HepG2 (cell line): ENCODE data around the gene POU3F1. TPM values are rescaled to one million over a fixed set of nuclear protein-coding genes. Genes with fewer than 3 reads are reported as not detected.

ENCODE experiments used
- ATAC-seq: fragments of 200-7000 bp; cut with Tn5 transposase; 3 replicates; pipeline ENCODE4 v1.9.1; 2020; ENCODE audit warnings: mild to moderate bottlenecking, moderate library complexity
- BruUV-seq: library from RNA; stranded (reverse); fragments of 400-500 nt; replicated peaks from 2 replicates; lab custom pipeline; 2021; lab: Mats Ljungman, UMichigan
- CTCF ChIA-PET: fragments of 300-600 bp; formaldehyde crosslinking; extraction: SDS; loops from one replicate; lab custom pipeline; 2021; ENCODE audit warnings: low total read pairs, inconsistent platforms, low intra/inter-chr PET ratio; lab: Yijun Ruan, JAX
- POLR2A ChIA-PET: fragments of 350-600 bp; sonication (Branson Sonifier 250); formaldehyde crosslinking; loops from one replicate; lab custom pipeline; 2020; ENCODE audit warnings: antibody characterized with exemption, inconsistent platforms; lab: Yijun Ruan, JAX
- DNase-seq: peaks from one replicate; pipeline ENCODE4 v3.0.0-alpha.2; 2015; ENCODE audit warnings: low spot score
- FAIRE-seq: peaks from 3 replicates; lab custom pipeline; 2011; peaks lifted over from hg19 to GRCh38; lab: Jason Lieb, UNC
- H2AFZ ChIP-seq: one replicate; pipeline ENCODE4 v1.6.1; 2011; ENCODE audit warnings: low read length, inconsistent platforms
- H3K27ac ChIP-seq: fragments of 300-600 bp; 3 replicates; pipeline ENCODE4 v1.8.0; 2011; ENCODE audit warnings: mixed run types, mild to moderate bottlenecking, mixed read lengths, low read length, inconsistent platforms; ENCODE audit not compliant: insufficient read depth; ENCODE audit errors: extremely low read length
- H3K27me3 ChIP-seq, 2 experiments: fragments of 200-600 bp in 1 of 2; 2 replicates in 1 of 2; 3 replicates in 1 of 2; pipeline versions ENCODE4 v1.6.0 to v1.8.0; 2011; ENCODE audit warnings: low read length in 2 of 2, mild to moderate bottlenecking in 2 of 2, moderate library complexity in 2 of 2, inconsistent platforms in 1 of 2; ENCODE audit not compliant: insufficient read depth in 2 of 2, control insufficient read depth in 1 of 2
- H3K36me3 ChIP-seq, 2 experiments: fragments of 200-600 bp in 1 of 2; replicated peaks in 1 of 2; 2 replicates in 1 of 2; 3 replicates in 1 of 2; pipeline versions ENCODE4 v1.5.1 to v1.8.0; 2011; ENCODE audit warnings: low read length in 2 of 2, inconsistent platforms in 1 of 2; ENCODE audit not compliant: insufficient read depth in 2 of 2, control insufficient read depth in 1 of 2
- H3K4me1 ChIP-seq: 2 replicates; pipeline ENCODE4 v1.5.1; 2012; ENCODE audit warnings: low read length, inconsistent platforms; ENCODE audit not compliant: insufficient read depth
- H3K4me2 ChIP-seq: 2 replicates; pipeline ENCODE4 v1.6.0; 2011; ENCODE audit warnings: low read depth, low read length, inconsistent platforms
- H3K4me3 ChIP-seq, 3 experiments: fragments of 200-600 bp in 1 of 3; sonication (generic), shearing (Covaris generic) in 1 of 3; replicated peaks in 1 of 3; 2 replicates each; pipeline ENCODE4 v1.5.1; 2011 to 2016; ENCODE audit warnings: low read length in 3 of 3, inconsistent platforms in 2 of 3, low read depth in 2 of 3, mild to moderate bottlenecking in 2 of 3, control low read depth in 1 of 3, mixed read lengths in 1 of 3; ENCODE audit not compliant: insufficient read depth in 1 of 3
- H3K79me2 ChIP-seq: one replicate; pipeline ENCODE4 v1.6.1; 2011; ENCODE audit warnings: low read length, inconsistent platforms; ENCODE audit not compliant: insufficient read depth
- H3K9ac ChIP-seq: 2 replicates; pipeline ENCODE4 v1.6.0; 2011; ENCODE audit warnings: mild to moderate bottlenecking, low read depth, low read length, inconsistent platforms; ENCODE audit not compliant: insufficient read depth
- H3K9me3 ChIP-seq: 2 replicates; pipeline ENCODE4 v1.5.1; 2012; ENCODE audit warnings: mild to moderate bottlenecking, low read length
- H4K20me1 ChIP-seq: 2 replicates; pipeline ENCODE4 v1.6.0; 2011; ENCODE audit warnings: inconsistent platforms, mild to moderate bottlenecking, low read length, moderate library complexity; ENCODE audit not compliant: insufficient read depth
- ELF3 ChIP-seq: IDR thresholded peaks from 2 replicates; pipeline ENCODE4 v1.6.1; 2016; ENCODE audit warnings: missing genetic modification reagents, missing compliant biosample characterization
- MIXL1 ChIP-seq: IDR thresholded peaks from 2 replicates; pipeline ENCODE4 v1.6.1; 2016
- PPARG ChIP-seq: conservative IDR thresholded peaks from 2 replicates; pipeline ENCODE4 v1.6.1; 2016; ENCODE audit warnings: missing biosample characterization, missing genetic modification reagents
- RAD51 ChIP-seq: fragments of 450-650 bp; IDR thresholded peaks from 2 replicates; pipeline ENCODE4 v1.6.1; 2016; ENCODE audit warnings: borderline replicate concordance
- TARDBP ChIP-seq: sonication (generic); formaldehyde crosslinking; IDR thresholded peaks from 2 replicates; pipeline ENCODE4 v1.8.0; 2022; ENCODE audit warnings: mild to moderate bottlenecking, missing genetic modification reagents
- ZMAT3 ChIP-seq: sonication (generic); formaldehyde crosslinking; conservative IDR thresholded peaks from 2 replicates; pipeline ENCODE4 v1.7.0; 2021; ENCODE audit warnings: missing genetic modification reagents
- ZNF274 ChIP-seq: sonication (generic); formaldehyde crosslinking; IDR thresholded peaks from 2 replicates; pipeline ENCODE4 v1.5.1; 2020; ENCODE audit warnings: mild to moderate bottlenecking, missing genetic modification reagents
- ZNF781 ChIP-seq: sonication (generic); formaldehyde crosslinking; IDR thresholded peaks from 2 replicates; pipeline ENCODE4 v1.5.1; 2020; ENCODE audit warnings: borderline replicate concordance, mild to moderate bottlenecking, missing genetic modification reagents; ENCODE audit errors: not compliant biosample characterization
- ZNF850 ChIP-seq: sonication (generic); formaldehyde crosslinking; conservative IDR thresholded peaks from 2 replicates; pipeline ENCODE4 v1.9.0; 2021; ENCODE audit warnings: mild to moderate bottlenecking, missing genetic modification reagents
- WGBS: methylation state at CpG from one replicate; pipeline ENCODE4 v1.1.6; 2017; ENCODE audit warnings: low lambda C conversion rate; 5-methylcytosine and 5-hydroxymethylcytosine counted together
- in situ Hi-C: cut with HindIII; loops from 2 replicates; pipeline ENCODE4 v1.10.0; 2017; ENCODE audit warnings: low pct_unique_long_range_greater_than_20kb; ENCODE audit not compliant: extremely low pct_ligation_motif_present
- intact Hi-C: fragments of 100-400 bp; cut with micrococcal nuclease; formaldehyde crosslinking; loops from one replicate; pipeline ENCODE4 v1.10.0; 2022; ENCODE audit not compliant: unreplicated experiment
- polyA plus RNA-seq, 8 experiments: library from polyadenylated mRNA; depleted of rRNA in 3 of 8; stranded (reverse) in 7 of 8; unstranded in 1 of 8; fragments of >200 nt; fragmentation: Illumina TruSeq in 4 of 8; extraction: Trizol in 4 of 8; gene quantifications; 2 replicates each; pipeline versions ENCODE4 v1.2.1 to v1.2.3, GENCODE V29; 2011 to 2016; ENCODE audit warnings: low read depth in 4 of 8, missing spikeins in 1 of 8, mixed read lengths in 1 of 8; ENCODE audit not compliant: insufficient read depth in 1 of 8
- total RNA-seq, 5 experiments: library from RNA; depleted of rRNA; stranded (reverse); fragments of >200 nt; fragmentation: Illumina TruSeq; extraction: Trizol; gene quantifications; 2 replicates each; pipeline ENCODE4 v1.2.3, GENCODE V29; 2016; ENCODE audit warnings: low read depth in 1 of 5
- TF ChIP-seq, protein P1 (sequence below): sonication (generic); formaldehyde crosslinking; IDR thresholded peaks from 2 replicates; pipeline ENCODE4 v1.4.0; 2020; ENCODE audit warnings: missing genetic modification reagents, borderline replicate concordance

The POU3F1 gene
- total and polyA plus RNA-seq, 2 of the 13 experiments (the other 11 are each of a cell fraction or from before 2014, with no cell fraction given) = not detected

DNA sequence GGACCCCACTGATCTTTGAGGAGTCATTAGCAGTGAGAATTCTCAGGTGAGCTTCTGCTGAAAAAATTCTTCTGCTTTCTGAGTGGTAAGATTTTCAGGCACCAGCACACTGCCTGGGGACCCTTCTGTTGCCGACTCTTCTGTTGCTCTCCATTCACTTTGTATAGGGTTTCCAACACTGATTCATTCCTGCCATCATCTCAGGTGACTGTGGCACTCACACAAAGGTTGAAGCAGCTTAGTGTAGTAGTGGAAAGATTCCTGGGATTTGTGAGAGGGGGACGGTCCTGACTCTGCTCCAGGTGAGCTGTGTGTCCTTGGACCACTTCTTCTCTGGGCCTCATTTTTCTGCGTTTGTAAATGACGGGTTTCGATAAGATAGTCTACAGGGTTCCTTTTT is 24.6 kb downstream of the POU3F1 start:
- in situ Hi-C loops (no loop called here), intact Hi-C loops (no loop called here)
- H4K20me1 ChIP-seq = no peaks in the 10 kb centered on the region; the same call in 1 of the 2 replicates
- H3K27me3 ChIP-seq = no peaks in the 10 kb centered on the region
- no peak overlapping the region for H3K4me3 ChIP-seq
- DNase-seq (no peak), ATAC-seq (no peak), FAIRE-seq (no peak)
- WGBS = 98% methylated on average over 5 of the region's 5 CpGs
- H3K4me2 ChIP-seq = no peak overlapping the region
- H2AFZ ChIP-seq = no peak overlapping the region
- no peaks in the 10 kb centered on the region for H3K79me2 ChIP-seq
- peaks cover 21 to 79% of the 10 kb centered on the region in 2 experiments for H3K36me3 ChIP-seq
- CTCF ChIA-PET = no interaction called here
- POLR2A ChIA-PET = no interaction called here
- no peak overlapping the region for H3K27ac ChIP-seq
- no peaks in the 10 kb centered on the region for H3K4me1 ChIP-seq
- no TSS peak for BruUV-seq
- no peak overlapping the region for H3K9ac ChIP-seq
- no peaks in the 10 kb centered on the region for H3K9me3 ChIP-seq
- TF ChIP-seq ZMAT3 (no peak), PPARG (CRISPR knock-in tag) (no peak), TARDBP (no peak), ELF3 (CRISPR knock-in tag) (no peak), ZNF850 (CRISPR knock-in tag) (no peak), ZNF781 (CRISPR knock-in tag) (no peak), MIXL1 (CRISPR knock-in tag) (no peak), RAD51 (no peak), ZNF274 (CRISPR knock-in tag) (no peak)
- TF ChIP-seq, protein P1, sequence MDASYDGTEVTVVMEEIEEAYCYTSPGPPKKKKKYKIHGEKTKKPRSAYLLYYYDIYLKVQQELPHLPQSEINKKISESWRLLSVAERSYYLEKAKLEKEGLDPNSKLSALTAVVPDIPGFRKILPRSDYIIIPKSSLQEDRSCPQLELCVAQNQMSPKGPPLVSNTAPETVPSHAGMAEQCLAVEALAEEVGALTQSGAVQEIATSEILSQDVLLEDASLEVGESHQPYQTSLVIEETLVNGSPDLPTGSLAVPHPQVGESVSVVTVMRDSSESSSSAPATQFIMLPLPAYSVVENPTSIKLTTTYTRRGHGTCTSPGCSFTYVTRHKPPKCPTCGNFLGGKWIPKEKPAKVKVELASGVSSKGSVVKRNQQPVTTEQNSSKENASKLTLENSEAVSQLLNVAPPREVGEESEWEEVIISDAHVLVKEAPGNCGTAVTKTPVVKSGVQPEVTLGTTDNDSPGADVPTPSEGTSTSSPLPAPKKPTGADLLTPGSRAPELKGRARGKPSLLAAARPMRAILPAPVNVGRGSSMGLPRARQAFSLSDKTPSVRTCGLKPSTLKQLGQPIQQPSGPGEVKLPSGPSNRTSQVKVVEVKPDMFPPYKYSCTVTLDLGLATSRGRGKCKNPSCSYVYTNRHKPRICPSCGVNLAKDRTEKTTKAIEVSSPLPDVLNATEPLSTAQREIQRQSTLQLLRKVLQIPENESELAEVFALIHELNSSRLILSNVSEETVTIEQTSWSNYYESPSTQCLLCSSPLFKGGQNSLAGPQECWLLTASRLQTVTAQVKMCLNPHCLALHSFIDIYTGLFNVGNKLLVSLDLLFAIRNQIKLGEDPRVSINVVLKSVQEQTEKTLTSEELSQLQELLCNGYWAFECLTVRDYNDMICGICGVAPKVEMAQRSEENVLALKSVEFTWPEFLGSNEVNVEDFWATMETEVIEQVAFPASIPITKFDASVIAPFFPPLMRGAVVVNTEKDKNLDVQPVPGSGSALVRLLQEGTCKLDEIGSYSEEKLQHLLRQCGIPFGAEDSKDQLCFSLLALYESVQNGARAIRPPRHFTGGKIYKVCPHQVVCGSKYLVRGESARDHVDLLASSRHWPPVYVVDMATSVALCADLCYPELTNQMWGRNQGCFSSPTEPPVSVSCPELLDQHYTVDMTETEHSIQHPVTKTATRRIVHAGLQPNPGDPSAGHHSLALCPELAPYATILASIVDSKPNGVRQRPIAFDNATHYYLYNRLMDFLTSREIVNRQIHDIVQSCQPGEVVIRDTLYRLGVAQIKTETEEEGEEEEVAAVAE (CRISPR knock-in tag) = no peak
